HepG2 (cell line): ENCODE measurements around the gene KLF13. TPM values are rescaled to one million over a fixed set of nuclear protein-coding genes. Genes with fewer than 3 reads are reported as not detected.

ENCODE experiments used
- HOXD1 ChIP-seq: sonication (generic); formaldehyde crosslinking; IDR thresholded peaks from 2 replicates; pipeline ENCODE4 v1.5.0; 2020; ENCODE audit warnings: missing genetic modification reagents
- MBD4 ChIP-seq: IDR thresholded peaks from 2 replicates; pipeline ENCODE4 v1.6.1; 2012; ENCODE audit warnings: low read length, inconsistent platforms, borderline replicate concordance
- NBN ChIP-seq: fragments of 450-650 bp; conservative IDR thresholded peaks from 2 replicates; pipeline ENCODE4 v1.6.1; 2017
- SMARCE1 ChIP-seq: fragments of 450-650 bp; IDR thresholded peaks from 2 replicates; pipeline ENCODE4 v1.6.1; 2017; ENCODE audit warnings: borderline replicate concordance
- SPEN ChIP-seq: sonication (generic); formaldehyde crosslinking; IDR thresholded peaks from 2 replicates; pipeline ENCODE4 v1.5.1; 2020; ENCODE audit warnings: low read depth, mild to moderate bottlenecking, missing genetic modification reagents
- ZFP41 ChIP-seq: sonication (generic); formaldehyde crosslinking; IDR thresholded peaks from 2 replicates; pipeline ENCODE4 v1.4.0; 2020; ENCODE audit warnings: mild to moderate bottlenecking, missing genetic modification reagents, borderline replicate concordance
- ZHX2 ChIP-seq, 2 experiments: sonication (generic) in 1 of 2; formaldehyde crosslinking in 1 of 2; IDR thresholded peaks; 2 replicates each; pipeline versions ENCODE4 v1.6.1 to v1.9.0; 2014 to 2022; ENCODE audit warnings: antibody characterized with exemption in 1 of 2, borderline replicate concordance in 1 of 2, inconsistent platforms in 1 of 2, low read depth in 1 of 2, missing genetic modification reagents in 1 of 2
- polyA plus RNA-seq, 8 experiments: library from polyadenylated mRNA; depleted of rRNA in 3 of 8; stranded (reverse) in 7 of 8; unstranded in 1 of 8; fragments of >200 nt; fragmentation: Illumina TruSeq in 4 of 8; extraction: Trizol in 4 of 8; gene quantifications; 2 replicates each; pipeline versions ENCODE4 v1.2.1 to v1.2.3, GENCODE V29; 2011 to 2016; ENCODE audit warnings: low read depth in 4 of 8, missing spikeins in 1 of 8, mixed read lengths in 1 of 8; ENCODE audit not compliant: insufficient read depth in 1 of 8
- total RNA-seq, 5 experiments: library from RNA; depleted of rRNA; stranded (reverse); fragments of >200 nt; fragmentation: Illumina TruSeq; extraction: Trizol; gene quantifications; 2 replicates each; pipeline ENCODE4 v1.2.3, GENCODE V29; 2016; ENCODE audit warnings: low read depth in 1 of 5
- TF ChIP-seq, protein P1 (sequence below): sonication (generic); formaldehyde crosslinking; IDR thresholded peaks from 2 replicates; pipeline ENCODE4 v1.8.0; 2022; ENCODE audit warnings: mild to moderate bottlenecking, missing genetic modification reagents, borderline replicate concordance
- TF ChIP-seq, protein P2 (sequence below): sonication (generic); formaldehyde crosslinking; IDR thresholded peaks from 2 replicates; pipeline ENCODE4 v1.5.0; 2020; ENCODE audit warnings: mild to moderate bottlenecking, missing genetic modification reagents, borderline replicate concordance
- TF ChIP-seq, protein P3 (sequence below): conservative IDR thresholded peaks from 2 replicates; pipeline ENCODE4 v1.6.1; 2018; ENCODE audit warnings: missing genetic modification reagents

KLF13 gene
- total and polyA plus RNA-seq, 2 of the 13 experiments (the other 11 are each of a cell fraction or from before 2014, with no cell fraction given): 16.8 to 25.1 TPM

DNA sequence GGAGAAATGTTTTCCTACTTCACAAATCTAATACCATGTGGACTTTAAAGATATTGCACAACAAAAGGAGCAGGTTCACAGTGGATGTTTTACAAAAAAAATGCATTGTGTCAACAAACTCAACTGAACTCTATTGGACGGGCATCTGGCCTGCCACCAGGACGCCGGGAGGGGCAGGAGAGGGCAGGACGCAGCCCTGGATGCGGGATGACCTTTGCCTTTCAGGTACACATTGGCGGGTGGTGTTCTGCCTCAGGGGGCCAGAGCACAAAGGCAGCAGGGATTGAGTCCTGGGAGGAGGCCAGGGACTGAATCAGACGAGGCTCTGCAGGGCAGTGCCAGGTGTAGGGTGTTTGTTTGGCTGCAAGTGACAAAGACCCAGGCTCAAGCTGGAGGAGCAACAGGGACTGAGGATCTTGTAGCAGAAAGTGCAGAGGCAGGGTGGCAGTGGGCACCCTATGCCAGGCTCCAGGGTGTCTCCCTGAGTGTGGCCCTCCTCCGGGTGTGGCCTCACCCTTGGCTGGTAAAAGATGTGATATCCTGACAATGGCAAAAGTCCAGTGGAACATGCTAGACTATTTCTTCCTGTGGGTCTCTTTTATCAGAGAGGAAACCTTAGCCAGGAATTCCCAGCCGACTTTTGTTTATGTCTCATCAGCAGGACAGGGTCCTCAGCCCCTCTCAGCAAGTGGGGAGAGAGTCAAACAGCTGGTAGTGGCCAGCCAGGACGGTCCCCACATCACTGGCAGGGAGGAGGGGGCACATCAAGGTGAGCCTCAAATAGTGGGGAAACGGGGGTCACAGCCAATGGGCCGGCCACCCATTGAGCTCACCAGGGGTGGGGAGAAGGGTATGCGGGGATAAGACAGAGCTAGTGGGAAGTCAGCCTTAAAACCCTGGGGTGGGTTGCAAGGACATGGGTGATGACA, 29.7 kb upstream of the KLF13 start (continued):
- TF ChIP-seq, protein P1, sequence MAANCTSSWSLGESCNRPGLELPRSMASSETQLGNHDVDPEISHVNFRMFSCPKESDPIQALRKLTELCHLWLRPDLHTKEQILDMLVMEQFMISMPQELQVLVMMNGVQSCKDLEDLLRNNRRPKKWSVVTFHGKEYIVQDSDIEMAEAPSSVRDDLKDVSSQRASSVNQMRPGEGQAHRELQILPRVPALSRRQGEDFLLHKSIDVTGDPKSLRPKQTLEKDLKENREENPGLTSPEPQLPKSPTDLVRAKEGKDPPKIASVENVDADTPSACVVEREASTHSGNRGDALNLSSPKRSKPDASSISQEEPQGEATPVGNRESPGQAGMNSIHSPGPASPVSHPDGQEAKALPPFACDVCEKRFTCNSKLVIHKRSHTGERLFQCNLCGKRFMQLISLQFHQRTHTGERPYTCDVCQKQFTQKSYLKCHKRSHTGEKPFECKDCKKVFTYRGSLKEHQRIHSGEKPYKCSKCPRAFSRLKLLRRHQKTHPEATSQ (CRISPR knock-in tag): no peak; the same call in 1 of the 2 replicates
- TF ChIP-seq HOXD1 (peak; percentile 74; the same call in 1 of the 2 replicates), NBN (no peak), ZHX2 (IDR thresholded peaks at IDR 0.05; ENCODE audit: low read depth) (no peak), ZHX2 (CRISPR knock-in tag; IDR thresholded peaks at IDR 0.05; ENCODE audit: borderline replicate concordance) (no peak), SPEN (CRISPR knock-in tag) (peak; percentile 75; the same call in 1 of the 2 replicates), ZFP41 (CRISPR knock-in tag) (no peak), MBD4 (no peak), SMARCE1 (no peak)
- TF ChIP-seq, protein P2, sequence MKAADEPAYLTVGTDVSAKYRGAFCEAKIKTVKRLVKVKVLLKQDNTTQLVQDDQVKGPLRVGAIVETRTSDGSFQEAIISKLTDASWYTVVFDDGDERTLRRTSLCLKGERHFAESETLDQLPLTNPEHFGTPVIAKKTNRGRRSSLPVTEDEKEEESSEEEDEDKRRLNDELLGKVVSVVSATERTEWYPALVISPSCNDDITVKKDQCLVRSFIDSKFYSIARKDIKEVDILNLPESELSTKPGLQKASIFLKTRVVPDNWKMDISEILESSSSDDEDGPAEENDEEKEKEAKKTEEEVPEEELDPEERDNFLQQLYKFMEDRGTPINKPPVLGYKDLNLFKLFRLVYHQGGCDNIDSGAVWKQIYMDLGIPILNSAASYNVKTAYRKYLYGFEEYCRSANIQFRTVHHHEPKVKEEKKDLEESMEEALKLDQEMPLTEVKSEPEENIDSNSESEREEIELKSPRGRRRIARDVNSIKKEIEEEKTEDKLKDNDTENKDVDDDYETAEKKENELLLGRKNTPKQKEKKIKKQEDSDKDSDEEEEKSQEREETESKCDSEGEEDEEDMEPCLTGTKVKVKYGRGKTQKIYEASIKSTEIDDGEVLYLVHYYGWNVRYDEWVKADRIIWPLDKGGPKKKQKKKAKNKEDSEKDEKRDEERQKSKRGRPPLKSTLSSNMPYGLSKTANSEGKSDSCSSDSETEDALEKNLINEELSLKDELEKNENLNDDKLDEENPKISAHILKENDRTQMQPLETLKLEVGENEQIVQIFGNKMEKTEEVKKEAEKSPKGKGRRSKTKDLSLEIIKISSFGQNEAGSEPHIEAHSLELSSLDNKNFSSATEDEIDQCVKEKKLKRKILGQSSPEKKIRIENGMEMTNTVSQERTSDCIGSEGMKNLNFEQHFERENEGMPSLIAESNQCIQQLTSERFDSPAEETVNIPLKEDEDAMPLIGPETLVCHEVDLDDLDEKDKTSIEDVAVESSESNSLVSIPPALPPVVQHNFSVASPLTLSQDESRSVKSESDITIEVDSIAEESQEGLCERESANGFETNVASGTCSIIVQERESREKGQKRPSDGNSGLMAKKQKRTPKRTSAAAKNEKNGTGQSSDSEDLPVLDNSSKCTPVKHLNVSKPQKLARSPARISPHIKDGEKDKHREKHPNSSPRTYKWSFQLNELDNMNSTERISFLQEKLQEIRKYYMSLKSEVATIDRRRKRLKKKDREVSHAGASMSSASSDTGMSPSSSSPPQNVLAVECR (CRISPR knock-in tag): peak; percentile 79; the same call in 1 of the 2 replicates
- TF ChIP-seq, protein P3, sequence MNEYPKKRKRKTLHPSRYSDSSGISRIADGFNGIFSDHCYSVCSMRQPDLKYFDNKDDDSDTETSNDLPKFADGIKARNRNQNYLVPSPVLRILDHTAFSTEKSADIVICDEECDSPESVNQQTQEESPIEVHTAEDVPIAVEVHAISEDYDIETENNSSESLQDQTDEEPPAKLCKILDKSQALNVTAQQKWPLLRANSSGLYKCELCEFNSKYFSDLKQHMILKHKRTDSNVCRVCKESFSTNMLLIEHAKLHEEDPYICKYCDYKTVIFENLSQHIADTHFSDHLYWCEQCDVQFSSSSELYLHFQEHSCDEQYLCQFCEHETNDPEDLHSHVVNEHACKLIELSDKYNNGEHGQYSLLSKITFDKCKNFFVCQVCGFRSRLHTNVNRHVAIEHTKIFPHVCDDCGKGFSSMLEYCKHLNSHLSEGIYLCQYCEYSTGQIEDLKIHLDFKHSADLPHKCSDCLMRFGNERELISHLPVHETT (CRISPR knock-in tag): peak; percentile 72; the same call in 1 of the 2 replicates
